Medulla oblongata (tissue), 1 donor: Measurements from ENCODE around the gene OASL.

Source experiments
- DNase-seq: peaks from one replicate; pipeline ENCODE4 v3.0.0-alpha.2; 2015; ENCODE audit errors: extremely low spot score

OASL gene

DNA sequence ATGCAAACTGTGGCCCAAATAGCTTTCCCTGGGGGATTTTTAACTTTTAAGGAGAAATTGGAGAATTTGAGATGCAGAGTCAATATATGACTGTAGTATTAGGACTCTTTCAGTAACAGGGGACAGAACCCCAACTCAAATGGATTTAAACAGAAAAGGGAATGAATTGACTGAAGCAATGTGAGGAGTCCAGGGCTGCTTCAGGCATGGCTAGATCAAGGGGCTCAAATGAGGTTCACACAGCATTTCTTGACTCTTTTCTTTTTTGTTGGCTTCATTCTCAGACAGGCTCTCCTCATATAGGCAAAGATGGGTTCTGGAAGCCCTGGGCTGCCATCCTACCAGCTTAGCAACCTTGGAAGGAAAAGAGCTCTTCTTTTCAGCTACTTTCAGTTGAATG is 47.1 kb downstream of the OASL start:
- no peak for DNase-seq

DNA sequence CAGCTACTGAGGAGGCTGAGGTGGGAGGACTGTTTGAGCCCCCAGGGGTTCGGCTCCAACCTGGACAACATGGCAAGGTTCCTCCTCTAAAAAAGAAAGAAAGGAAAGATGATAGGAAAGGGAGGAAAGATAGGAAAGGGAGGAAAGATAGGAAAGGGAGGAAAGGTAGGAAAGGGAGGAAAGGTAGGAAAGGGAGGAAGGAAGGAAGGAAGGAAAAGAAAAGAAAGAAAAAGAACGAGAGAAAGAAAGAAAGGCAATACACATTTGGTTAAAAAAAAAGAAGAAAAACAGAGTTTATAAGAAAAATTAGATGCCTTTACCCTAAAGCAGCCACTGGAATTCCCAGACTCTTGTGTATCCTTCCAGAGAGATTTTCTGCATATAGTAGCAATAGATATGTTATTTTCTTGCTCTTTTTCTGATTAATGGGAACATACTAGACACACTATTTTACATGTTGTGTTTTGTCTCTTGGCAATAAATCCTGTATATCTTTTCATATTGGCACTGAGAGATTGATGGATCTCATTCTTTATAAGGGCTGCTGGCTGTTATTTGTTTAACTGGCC is 48.5 kb downstream of the OASL start:
- DNase-seq: no peak

DNA sequence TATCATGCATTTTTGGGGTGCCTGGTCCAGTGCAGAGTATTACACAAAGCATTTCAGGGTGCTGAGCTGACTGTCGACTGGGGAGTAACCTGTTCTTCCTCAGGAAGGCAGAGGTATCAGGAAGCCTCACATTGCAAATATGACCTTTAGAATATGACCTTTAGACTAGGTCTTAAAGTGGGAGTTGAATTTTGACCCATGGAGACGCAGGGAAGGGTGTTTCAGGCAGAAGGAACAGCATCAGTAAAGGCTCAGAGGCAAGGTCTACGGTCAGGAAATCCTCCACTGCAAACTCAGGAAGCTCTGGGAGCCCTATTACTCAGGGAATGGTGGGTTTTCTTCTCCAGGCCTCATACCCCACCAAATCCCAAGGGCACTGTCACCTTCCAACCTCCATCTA is 49.4 kb downstream of the OASL start:
- DNase-seq: no peak

GRCh38 chr12:120988658-120989057 is 50.4 kb downstream of the OASL start:
- DNase-seq: no peak

DNA sequence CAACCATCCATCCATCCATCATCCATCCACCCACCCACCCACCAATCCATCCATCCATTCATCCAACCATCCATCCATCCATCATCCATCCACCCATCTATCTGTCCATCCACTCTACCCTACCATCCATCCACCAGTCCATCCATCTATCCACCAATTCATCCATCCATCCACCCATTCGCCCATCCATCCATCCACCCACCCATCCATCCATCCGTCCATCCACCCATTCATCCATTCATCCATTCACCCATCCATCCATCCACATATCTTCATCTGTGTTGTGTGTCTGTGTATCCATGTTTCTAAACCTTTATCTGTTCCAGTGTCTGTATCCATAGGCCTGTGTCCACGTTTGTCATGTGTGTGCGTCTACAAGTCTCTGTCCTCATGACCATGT is 50.8 kb downstream of the OASL start:
- DNase-seq: no peak

DNA sequence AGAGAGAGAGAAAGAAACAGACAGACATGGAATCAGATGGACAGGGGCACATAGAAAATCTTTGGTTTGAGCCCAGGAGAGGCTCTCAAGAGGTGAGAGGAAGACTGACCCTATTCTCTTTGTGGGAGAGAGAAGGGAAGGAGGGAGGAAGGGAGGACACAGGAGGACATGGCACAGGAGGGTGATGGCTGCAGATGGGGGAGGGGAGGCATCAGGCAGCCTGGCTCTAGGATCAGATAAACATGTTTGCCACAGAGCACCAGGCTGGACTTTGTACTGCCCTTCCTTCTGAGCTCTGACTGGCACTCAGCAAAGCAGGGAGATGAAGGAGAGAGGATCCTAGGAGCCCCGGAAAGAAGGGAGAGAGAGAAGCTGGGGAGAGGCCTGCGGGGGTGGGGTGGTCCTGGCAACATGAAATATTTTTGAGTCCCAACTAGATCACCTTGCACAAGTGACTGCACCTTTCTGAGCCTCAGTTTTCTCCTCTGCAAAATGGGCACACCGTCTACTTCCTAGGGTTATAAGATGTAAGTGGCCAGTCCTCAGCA is 54.6 kb downstream of the OASL start:
- DNase-seq: no peak

DNA sequence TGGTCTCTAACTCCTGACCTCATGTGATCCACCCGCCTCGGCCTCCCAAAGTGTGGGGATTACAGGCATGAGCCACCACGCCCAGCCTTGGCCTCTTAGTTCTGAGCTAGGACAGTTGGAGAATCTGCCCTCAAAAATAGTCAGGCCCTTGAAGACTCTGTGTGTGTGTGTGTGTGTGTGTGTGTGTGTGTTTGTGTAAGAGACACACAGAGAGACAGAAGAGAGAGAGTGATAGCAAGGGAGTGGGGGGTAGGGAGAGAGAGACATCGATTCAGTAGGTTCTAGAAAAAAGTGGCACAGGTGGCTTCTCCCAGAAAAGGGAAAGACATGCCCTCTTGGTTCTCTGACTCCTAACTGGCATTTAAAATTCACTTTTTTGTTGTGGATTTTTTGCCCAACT is 55.3 kb downstream of the OASL start:
- no peak for DNase-seq

DNA sequence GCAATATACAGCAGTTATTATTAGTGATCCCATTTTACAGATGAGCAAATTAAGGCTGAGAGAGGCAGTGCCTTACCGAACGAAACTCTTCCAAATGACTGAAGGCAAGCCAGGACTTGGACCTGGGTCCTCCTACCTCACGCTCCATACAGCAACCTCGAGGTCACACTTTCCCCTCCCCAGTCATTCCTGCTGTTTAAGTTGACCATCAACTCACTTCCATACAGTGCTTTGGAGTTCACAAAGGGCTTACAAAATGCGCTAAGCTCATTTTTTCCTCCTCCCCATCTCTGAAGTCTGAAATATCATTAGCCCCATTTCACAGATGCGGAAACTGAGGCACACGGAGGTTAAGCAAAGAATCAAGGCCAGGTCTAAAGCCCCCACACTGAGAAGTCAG is 56.4 kb downstream of the OASL start:
- no peak for DNase-seq

DNA sequence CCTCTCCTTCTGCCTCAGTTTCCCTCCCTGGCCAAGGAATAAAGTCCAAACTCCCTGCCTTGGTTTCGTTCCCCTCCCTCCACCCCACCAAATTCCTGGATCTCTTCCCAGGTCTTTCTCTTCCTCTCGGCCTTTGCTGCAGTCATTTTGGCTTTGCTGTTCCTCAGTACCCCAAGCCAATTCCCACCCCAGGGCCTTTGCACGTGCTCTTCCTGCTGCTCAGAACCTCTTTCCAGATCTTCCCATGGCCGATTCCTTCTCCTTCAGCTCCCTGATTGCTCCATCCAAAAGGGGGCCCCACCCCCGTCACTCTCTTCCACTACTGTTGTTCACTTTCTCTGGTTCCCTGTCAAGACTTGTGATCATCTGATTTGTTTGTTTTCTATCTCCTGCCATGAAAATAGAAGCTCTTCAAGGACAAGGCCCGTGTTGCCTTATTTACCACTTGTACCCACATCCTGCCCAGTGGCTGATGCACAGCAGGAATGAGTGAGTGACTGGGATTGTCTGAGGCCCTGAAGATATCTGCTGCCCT is 57.6 kb downstream of the OASL start:
- no peak for DNase-seq

DNA sequence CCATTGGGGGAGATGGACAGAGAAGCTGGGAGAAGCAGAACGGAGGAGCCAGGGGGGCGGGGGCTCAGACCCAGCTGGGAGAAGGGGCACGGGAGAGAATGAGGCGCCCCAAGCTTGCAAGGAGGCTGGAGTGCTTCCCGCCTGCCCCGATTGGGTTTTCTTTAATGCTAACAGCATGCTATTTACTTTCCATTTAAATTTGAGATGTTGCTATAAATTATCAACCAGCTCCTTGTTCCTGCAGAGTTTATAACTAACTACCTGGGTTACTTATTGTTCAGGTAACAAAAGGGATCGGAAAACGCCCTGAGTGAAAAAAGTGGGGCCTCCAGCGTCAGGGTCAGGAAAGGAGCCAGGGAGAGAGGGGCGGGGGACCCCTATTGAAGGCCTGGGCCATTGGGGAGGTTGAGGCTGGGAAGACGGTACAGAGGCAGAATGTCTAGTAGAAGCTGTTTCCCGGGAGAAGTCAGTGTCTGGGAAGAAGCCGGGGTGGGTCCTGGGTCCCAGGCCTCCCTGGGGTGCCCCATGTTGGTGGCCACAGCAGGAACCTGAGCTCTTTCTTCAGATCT is 58.2 kb downstream of the OASL start:
- no peak for DNase-seq

DNA sequence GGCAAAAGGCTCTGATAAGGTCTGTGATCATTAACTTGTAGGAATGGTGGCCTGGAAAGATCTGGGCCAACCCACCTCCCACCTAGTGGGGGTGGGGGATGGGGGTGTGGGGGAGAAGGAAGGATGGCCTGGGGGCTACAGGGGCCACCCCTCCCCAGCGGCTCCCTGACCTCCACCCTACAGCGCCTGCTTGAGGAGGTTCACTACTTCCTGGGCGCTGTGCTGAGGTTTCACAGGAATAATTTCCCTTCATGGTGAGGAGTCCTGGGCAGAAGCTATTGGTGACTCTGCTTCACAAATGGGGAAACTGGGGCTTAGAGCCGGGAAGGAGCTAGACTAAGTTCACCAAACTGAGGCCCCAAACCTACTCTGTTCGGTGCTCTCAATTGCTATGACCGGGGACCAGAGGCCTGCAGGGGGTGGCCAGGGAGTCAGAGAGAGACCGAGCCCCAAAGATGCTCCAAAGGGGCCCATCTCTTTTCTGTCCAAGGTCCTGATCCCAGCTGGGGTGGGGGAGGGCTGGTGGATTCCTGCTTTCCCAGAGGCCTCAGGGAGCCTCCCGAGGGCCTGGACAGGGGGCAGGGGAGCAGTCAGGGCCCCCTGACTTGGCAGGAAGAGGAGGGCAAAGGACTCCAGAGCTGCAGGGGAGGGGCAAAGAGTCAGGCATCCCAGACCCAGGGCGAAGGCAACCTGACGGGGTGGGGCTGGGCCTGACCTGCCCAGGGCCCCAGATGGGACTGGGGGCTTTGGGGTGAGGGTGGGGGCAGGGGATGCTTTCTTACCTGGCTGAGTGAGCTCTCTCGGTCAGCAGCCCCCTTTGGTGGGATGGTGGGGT is 59.0 kb downstream of the OASL start:
- no peak for DNase-seq

GRCh38 chr12:120979220-120979861 is 59.7 kb downstream of the OASL start:
- DNase-seq: no peak

DNA sequence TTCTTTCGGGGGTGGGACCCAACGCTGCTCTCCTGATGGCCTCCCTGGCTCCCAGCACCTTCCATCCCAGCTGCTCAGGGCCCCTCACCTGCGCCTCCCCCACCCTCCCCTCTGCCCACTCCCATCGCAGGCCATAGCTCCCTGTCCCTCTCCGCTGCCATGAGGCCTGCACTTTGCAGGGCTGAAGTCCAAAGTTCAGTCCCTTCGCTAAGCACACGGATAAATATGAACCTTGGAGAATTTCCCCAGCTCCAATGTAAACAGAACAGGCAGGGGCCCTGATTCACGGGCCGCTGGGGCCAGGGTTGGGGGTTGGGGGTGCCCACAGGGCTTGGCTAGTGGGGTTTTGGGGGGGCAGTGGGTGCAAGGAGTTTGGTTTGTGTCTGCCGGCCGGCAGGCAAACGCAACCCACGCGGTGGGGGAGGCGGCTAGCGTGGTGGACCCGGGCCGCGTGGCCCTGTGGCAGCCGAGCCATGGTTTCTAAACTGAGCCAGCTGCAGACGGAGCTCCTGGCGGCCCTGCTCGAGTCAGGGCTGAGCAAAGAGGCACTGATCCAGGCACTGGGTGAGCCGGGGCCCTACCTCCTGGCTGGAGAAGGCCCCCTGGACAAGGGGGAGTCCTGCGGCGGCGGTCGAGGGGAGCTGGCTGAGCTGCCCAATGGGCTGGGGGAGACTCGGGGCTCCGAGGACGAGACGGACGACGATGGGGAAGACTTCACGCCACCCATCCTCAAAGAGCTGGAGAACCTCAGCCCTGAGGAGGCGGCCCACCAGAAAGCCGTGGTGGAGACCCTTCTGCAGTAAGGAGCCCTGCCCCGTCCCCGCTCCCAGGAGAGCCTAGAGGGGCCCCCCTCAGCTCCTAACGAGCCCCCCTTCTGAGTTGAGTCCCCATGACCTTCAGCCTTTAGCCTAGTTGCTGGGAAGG is 60.5 kb downstream of the OASL start, which contains the start of gene HNF1A:
HNF1A (plus strand) TSS at position 248 of the 924 bp plus-strand sequence; CDS start at position 474, 226 bp downstream.
- no peak for DNase-seq

DNA sequence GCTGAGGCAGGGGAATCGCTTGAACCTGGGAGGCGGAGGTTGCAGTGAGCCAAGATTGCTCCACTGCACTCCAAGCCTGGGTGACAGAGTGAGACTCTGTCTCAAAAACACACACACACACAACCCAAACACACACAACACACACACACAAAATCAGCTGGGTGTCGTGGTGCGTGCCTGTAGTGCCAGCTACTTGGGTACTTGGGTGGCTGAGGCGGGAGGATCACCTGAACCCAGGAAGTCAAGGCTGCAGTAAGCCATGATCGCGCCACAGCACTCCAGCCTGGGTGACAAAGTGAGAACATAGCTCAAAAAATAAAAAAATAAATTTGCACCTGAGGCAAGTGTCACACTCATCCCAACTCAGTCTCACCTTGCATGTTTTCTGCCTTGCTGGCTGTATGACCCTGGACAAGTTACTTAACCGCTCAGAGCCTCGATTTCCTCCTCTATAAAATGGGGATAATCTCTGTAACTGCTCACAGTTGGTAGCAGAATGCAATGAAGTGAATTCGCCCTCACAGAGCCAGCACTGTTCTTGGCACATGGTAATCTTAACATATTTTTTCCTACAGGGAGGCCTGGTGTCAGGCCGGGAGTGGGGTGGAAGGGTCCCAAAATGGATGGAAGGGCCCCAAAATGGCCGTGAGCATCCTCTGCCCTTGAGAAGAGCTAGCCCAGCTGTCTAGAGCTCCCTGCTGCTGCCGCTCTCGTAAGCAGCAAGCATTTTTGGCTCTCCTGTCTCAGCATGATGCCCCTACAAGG is 61.3 kb downstream of the OASL start:
- no peak for DNase-seq

DNA sequence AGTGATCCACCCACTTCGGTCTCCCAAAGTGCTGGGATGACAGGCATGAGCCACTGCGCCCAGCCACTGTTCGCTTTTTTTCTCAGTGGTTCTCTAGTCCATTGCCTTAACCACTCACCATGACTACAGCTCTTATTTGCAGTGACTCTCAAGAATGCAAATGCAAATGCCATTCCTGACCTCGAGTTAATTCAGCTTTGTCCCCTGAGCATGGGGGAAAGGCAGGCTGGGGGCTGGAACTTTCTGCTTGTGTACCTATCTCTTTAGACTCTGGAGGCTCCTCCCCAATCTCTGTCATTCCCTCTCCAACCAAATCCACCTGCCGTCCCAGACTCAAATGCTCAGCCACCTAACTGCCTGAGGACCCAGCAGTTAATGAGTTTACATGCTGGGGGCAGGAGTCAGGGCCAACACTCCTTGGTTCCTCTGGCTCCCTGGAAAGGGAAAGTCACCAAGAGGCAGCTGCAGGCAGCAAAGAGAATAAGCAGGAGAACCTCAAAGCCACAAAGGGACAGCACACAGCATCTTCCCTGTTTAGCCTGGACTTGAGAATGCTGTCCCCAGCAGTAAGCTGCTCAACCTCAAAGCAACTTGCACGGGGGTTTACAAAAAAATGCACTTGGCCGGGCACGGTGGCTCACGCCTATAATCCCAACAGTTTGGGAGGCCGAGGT is 66.0 kb downstream of the OASL start:
- peak; percentile 4 for DNase-seq

DNA sequence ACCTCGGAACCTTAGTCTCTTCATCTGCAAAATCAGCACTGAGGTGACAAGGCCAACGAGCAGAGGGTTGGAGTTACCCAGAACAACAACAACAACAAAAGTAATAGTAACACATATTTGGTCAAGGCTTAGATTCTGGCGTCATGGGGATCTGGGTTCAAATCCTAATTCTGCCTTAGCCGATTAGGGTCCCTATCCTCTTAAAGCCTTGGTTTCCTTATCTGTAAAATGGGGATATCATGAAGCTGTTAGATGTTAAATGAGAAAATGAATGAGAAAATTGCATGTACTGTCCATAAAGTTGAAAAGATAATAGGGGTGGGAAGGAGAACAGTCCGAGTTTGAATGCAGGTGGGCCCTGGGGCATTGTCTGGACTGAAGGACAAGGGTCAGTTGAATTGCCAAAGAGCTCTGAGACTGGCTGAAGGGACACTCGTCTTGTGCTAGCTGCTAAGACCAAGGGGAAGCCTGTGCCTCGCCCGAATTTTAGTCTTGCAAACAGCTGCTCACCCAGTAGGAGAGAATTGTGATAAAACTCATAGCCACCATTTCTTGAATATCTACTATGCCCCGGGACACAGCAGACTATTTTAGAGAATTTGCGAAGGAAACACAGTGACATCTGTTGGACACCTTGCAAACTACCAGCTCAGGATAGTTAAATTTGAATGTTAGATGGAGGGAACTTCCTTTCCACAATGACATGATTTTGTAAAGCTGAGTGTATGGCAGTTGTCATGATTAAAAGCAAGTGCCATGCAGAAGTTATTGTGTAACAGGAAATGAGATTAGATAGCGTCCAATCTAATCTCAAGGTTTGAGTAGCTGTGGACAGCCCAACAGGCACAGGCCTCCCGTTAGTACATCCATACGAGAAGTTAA is 67.5 kb downstream of the OASL start:
- peak; percentile 83 for DNase-seq

DNA sequence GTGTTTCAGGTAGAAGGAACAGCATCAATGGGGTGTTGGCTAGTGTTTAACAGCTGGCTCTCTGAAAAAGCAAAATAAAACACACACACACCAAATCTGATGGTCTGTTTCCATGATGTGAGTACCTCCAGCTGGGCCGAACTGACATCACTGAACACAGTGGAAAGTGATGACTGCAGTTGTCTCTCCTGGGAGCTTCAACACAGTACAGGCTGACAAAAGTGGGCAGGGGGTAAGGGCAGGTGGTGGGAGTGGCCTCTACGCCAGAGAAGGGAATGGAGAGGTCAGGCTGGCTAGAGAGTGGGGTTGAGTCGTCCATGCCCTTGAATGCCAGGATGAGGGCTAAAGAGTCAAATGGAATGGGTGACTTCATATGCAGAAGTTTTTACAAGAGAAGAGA is 68.7 kb downstream of the OASL start:
- no peak for DNase-seq
